ENCODE measurements around the gene TANC1. TPM values are rescaled to one million over a fixed set of nuclear protein-coding genes. Genes with fewer than 3 reads are reported as not detected.
"Not testable (repeated sequence)": the region's sequence is repeated elsewhere in the genome, so short reads cannot be mapped to it uniquely, and the experiment has no call there.

Gene TANC1
- total RNA-seq, 1 donor = 34.7 TPM

GRCh38 chr2:159032146-159032545 lies 63.7 kb downstream of the TANC1 start:
- Histone ChIP-seq H2AFZ (ENCODE audit: low read length) (no peak overlapping the region), H3K4me1 (ENCODE audit: insufficient read depth, low read length) (peaks cover 35% of the 10 kb centered on the region), H3K4me3 (ENCODE audit: insufficient read depth, low read length) (no peak overlapping the region), H3K4me2 (ENCODE audit: insufficient read depth, low read length) (no peak overlapping the region), H3K27me3 (ENCODE audit: insufficient read depth, low read length) (no peaks in the 10 kb centered on the region), H3K9me3 (ENCODE audit: low read depth, low read length) (no peaks in the 10 kb centered on the region), H4K20me1 (ENCODE audit: insufficient read depth, low read length) (peaks cover 16% of the 10 kb centered on the region), H3K79me2 (ENCODE audit: insufficient read depth, low read length) (peaks cover 46% of the 10 kb centered on the region), H3K27ac (ENCODE audit: low read depth, low read length) (no peak overlapping the region), H3K36me3 (ENCODE audit: insufficient read depth, low read length) (no peaks in the 10 kb centered on the region)
- TF ChIP-seq CTCF (IDR thresholded peaks at IDR 0.05; ENCODE audit: extremely low read depth, low read depth, low read length) = no peak
- no peak for DNase-seq (ENCODE audit: insufficient read length, low spot score, missing footprints)

GRCh38 chr2:159032580-159032979 lies 64.1 kb downstream of the TANC1 start:
- H3K4me2 ChIP-seq (ENCODE audit: insufficient read depth, low read length) = no peak overlapping the region
- H3K4me3 ChIP-seq (ENCODE audit: insufficient read depth, low read length) = no peak overlapping the region
- peaks cover 46% of the 10 kb centered on the region for H3K79me2 ChIP-seq (ENCODE audit: insufficient read depth, low read length)
- H3K27me3 ChIP-seq (ENCODE audit: insufficient read depth, low read length) = no peaks in the 10 kb centered on the region
- H3K9me3 ChIP-seq (ENCODE audit: low read depth, low read length) = no peaks in the 10 kb centered on the region
- DNase-seq (ENCODE audit: insufficient read length, low spot score, missing footprints) = no peak
- H3K4me1 ChIP-seq (ENCODE audit: insufficient read depth, low read length) = peaks cover 35% of the 10 kb centered on the region
- peaks cover 16% of the 10 kb centered on the region for H4K20me1 ChIP-seq (ENCODE audit: insufficient read depth, low read length)
- no peaks in the 10 kb centered on the region for H3K36me3 ChIP-seq (ENCODE audit: insufficient read depth, low read length)
- no peak for TF ChIP-seq CTCF (IDR thresholded peaks at IDR 0.05; ENCODE audit: extremely low read depth, low read depth, low read length)
- no peak overlapping the region for H3K27ac ChIP-seq (ENCODE audit: low read depth, low read length)
- no peak overlapping the region for H2AFZ ChIP-seq (ENCODE audit: low read length)

- H3K36me3 ChIP-seq (ENCODE audit: insufficient read depth, low read length) = no peaks in the 10 kb centered on the region
- H3K4me3 ChIP-seq (ENCODE audit: insufficient read depth, low read length) = no peak overlapping the region
- H3K27me3 ChIP-seq (ENCODE audit: insufficient read depth, low read length) = no peaks in the 10 kb centered on the region
- H2AFZ ChIP-seq (ENCODE audit: low read length) = no peak overlapping the region
- H3K27ac ChIP-seq (ENCODE audit: low read depth, low read length) = no peak overlapping the region
- peaks cover 43% of the 10 kb centered on the region for H3K79me2 ChIP-seq (ENCODE audit: insufficient read depth, low read length)
- DNase-seq (ENCODE audit: insufficient read length, low spot score, missing footprints) = no peak
- H3K9me3 ChIP-seq (ENCODE audit: low read depth, low read length) = no peaks in the 10 kb centered on the region
- TF ChIP-seq CTCF (IDR thresholded peaks at IDR 0.05; ENCODE audit: extremely low read depth, low read depth, low read length) = no peak
- H3K4me2 ChIP-seq (ENCODE audit: insufficient read depth, low read length) = no peak overlapping the region
- peaks cover 10% of the 10 kb centered on the region for H4K20me1 ChIP-seq (ENCODE audit: insufficient read depth, low read length)
- peaks cover 32% of the 10 kb centered on the region for H3K4me1 ChIP-seq (ENCODE audit: insufficient read depth, low read length)
These were observed 66.3 kb downstream of the TANC1 start for GRCh38 chr2:159034713-159035112.

GRCh38 chr2:159035790-159036411 lies 67.5 kb downstream of the TANC1 start:
- peak; percentile 10 for TF ChIP-seq CTCF (IDR thresholded peaks at IDR 0.05; ENCODE audit: extremely low read depth, low read depth, low read length)
- DNase-seq (ENCODE audit: insufficient read length, low spot score, missing footprints) = no peak
- Histone ChIP-seq H3K9me3 (ENCODE audit: low read depth, low read length) (no peaks in the 10 kb centered on the region), H3K4me2 (ENCODE audit: insufficient read depth, low read length) (peak overlapping the region; percentile 6), H2AFZ (ENCODE audit: low read length) (no peak overlapping the region), H3K27ac (ENCODE audit: low read depth, low read length) (no peak overlapping the region), H3K4me3 (ENCODE audit: insufficient read depth, low read length) (no peak overlapping the region), H3K27me3 (ENCODE audit: insufficient read depth, low read length) (no peaks in the 10 kb centered on the region), H3K36me3 (ENCODE audit: insufficient read depth, low read length) (no peaks in the 10 kb centered on the region), H4K20me1 (ENCODE audit: insufficient read depth, low read length) (peaks cover 3% of the 10 kb centered on the region), H3K79me2 (ENCODE audit: insufficient read depth, low read length) (peaks cover 43% of the 10 kb centered on the region), H3K4me1 (ENCODE audit: insufficient read depth, low read length) (peaks cover 22% of the 10 kb centered on the region)

GRCh38 chr2:159036461-159036860 lies 68.0 kb downstream of the TANC1 start:
- H3K36me3 ChIP-seq (ENCODE audit: insufficient read depth, low read length); H3K9me3 ChIP-seq (ENCODE audit: low read depth, low read length); H4K20me1 ChIP-seq (ENCODE audit: insufficient read depth, low read length); DNase-seq (ENCODE audit: insufficient read length, low spot score, missing footprints); H3K4me3 ChIP-seq (ENCODE audit: insufficient read depth, low read length); H3K4me2 ChIP-seq (ENCODE audit: insufficient read depth, low read length); H2AFZ ChIP-seq (ENCODE audit: low read length); H3K27me3 ChIP-seq (ENCODE audit: insufficient read depth, low read length); H3K27ac ChIP-seq (ENCODE audit: low read depth, low read length): not testable (repeated sequence)
- Histone ChIP-seq H3K79me2 (ENCODE audit: insufficient read depth, low read length) (peaks cover 44% of the 10 kb centered on the region), H3K4me1 (ENCODE audit: insufficient read depth, low read length) (peaks cover 16% of the 10 kb centered on the region)

GRCh38 chr2:159041328-159041727 lies 72.9 kb downstream of the TANC1 start:
- H2AFZ ChIP-seq (ENCODE audit: low read length); H3K4me2 ChIP-seq (ENCODE audit: insufficient read depth, low read length); DNase-seq (ENCODE audit: insufficient read length, low spot score, missing footprints); H3K36me3 ChIP-seq (ENCODE audit: insufficient read depth, low read length); H3K27ac ChIP-seq (ENCODE audit: low read depth, low read length); H3K27me3 ChIP-seq (ENCODE audit: insufficient read depth, low read length); H3K9me3 ChIP-seq (ENCODE audit: low read depth, low read length); H3K4me3 ChIP-seq (ENCODE audit: insufficient read depth, low read length); H4K20me1 ChIP-seq (ENCODE audit: insufficient read depth, low read length): not testable (repeated sequence)
- H3K79me2 ChIP-seq (ENCODE audit: insufficient read depth, low read length) = peaks cover 30% of the 10 kb centered on the region
- H3K4me1 ChIP-seq (ENCODE audit: insufficient read depth, low read length) = peaks cover 21% of the 10 kb centered on the region

Measured in osteoblast (primary cell).